Mesenchymal stem cell (in vitro differentiated cells and primary cell): ENCODE measurements around the gene TMED9.

ENCODE experiments used
- DNase-seq: peaks from one replicate; pipeline ENCODE4 v3.0.0-alpha.2; 2013
- H2AFZ ChIP-seq: one replicate; pipeline ENCODE4 v1.6.1; 2013; ENCODE audit warnings: low read depth, mild to moderate bottlenecking, control low read depth, inconsistent platforms, low read length, moderate library complexity
- H2AK5ac ChIP-seq: 2 replicates; pipeline ENCODE4 v1.6.1; 2013; ENCODE audit warnings: low read length, moderate library complexity, mild to moderate bottlenecking, inconsistent platforms; ENCODE audit not compliant: severe bottlenecking
- H2BK120ac ChIP-seq: one replicate; pipeline ENCODE4 v1.6.1; 2013; ENCODE audit warnings: low read depth, mild to moderate bottlenecking, inconsistent platforms, low read length, moderate library complexity
- H2BK12ac ChIP-seq, 2 experiments: one replicate each; pipeline ENCODE4 v1.6.1; 2013; ENCODE audit warnings: inconsistent platforms in 2 of 2, low read length in 2 of 2, mild to moderate bottlenecking in 2 of 2, moderate library complexity in 2 of 2, control low read depth in 1 of 2
- H2BK15ac ChIP-seq: one replicate; pipeline ENCODE4 v1.6.1; 2013; ENCODE audit warnings: mild to moderate bottlenecking, low read depth, inconsistent platforms; ENCODE audit not compliant: poor library complexity, severe bottlenecking
- H2BK5ac ChIP-seq: 2 replicates; pipeline ENCODE4 v1.6.1; 2013; ENCODE audit warnings: low read depth, mild to moderate bottlenecking, low read length, control low read depth, inconsistent platforms; ENCODE audit not compliant: poor library complexity, severe bottlenecking
- H3K14ac ChIP-seq, 2 experiments: one replicate each; pipeline ENCODE4 v1.6.1; 2013; ENCODE audit warnings: inconsistent platforms in 2 of 2, low read length in 2 of 2, control low read depth in 1 of 2, mild to moderate bottlenecking in 1 of 2, moderate library complexity in 1 of 2
- H3K18ac ChIP-seq, 2 experiments: one replicate each; pipeline ENCODE4 v1.6.1; 2013; ENCODE audit warnings: inconsistent platforms in 2 of 2, low read length in 2 of 2, control low read depth in 1 of 2, low read depth in 1 of 2, mild to moderate bottlenecking in 1 of 2
- H3K23ac ChIP-seq, 2 experiments: one replicate each; pipeline ENCODE4 v1.6.1; 2013; ENCODE audit warnings: inconsistent platforms in 2 of 2, low read length in 2 of 2, mild to moderate bottlenecking in 2 of 2, moderate library complexity in 2 of 2, control low read depth in 1 of 2
- H3K27ac ChIP-seq: 2 replicates; pipeline ENCODE4 v1.5.1; 2013; ENCODE audit warnings: mild to moderate bottlenecking, moderate library complexity, low read length, control low read depth, inconsistent platforms; ENCODE audit not compliant: poor library complexity, severe bottlenecking
- H3K27me3 ChIP-seq, 2 experiments: 2 replicates each; pipeline versions ENCODE4 v1.6.1 to v1.7.0; 2013; ENCODE audit warnings: low read length in 2 of 2, mild to moderate bottlenecking in 2 of 2, moderate library complexity in 2 of 2, control low read depth in 1 of 2, inconsistent platforms in 1 of 2; ENCODE audit not compliant: control insufficient read depth in 1 of 2, insufficient read depth in 1 of 2
- H3K36me3 ChIP-seq, 2 experiments: 2 replicates each; pipeline versions ENCODE4 v1.6.1 to v1.7.0; 2013; ENCODE audit warnings: low read length in 2 of 2, control low read depth in 1 of 2, inconsistent platforms in 1 of 2, low read depth in 1 of 2, mild to moderate bottlenecking in 1 of 2; ENCODE audit not compliant: insufficient read depth in 2 of 2, control insufficient read depth in 1 of 2
- H3K4ac ChIP-seq, 2 experiments: one replicate each; pipeline ENCODE4 v1.6.1; 2013; ENCODE audit warnings: inconsistent platforms in 2 of 2, low read length in 2 of 2, mild to moderate bottlenecking in 2 of 2, moderate library complexity in 2 of 2, control low read depth in 1 of 2, low read depth in 1 of 2
- H3K4me1 ChIP-seq: 2 replicates; pipeline ENCODE4 v1.6.1; 2013; ENCODE audit warnings: low read depth, low read length, control low read depth; ENCODE audit not compliant: control insufficient read depth, insufficient read depth
- H3K4me2 ChIP-seq: 2 replicates; pipeline ENCODE4 v1.6.1; 2013; ENCODE audit warnings: low read length, mild to moderate bottlenecking, inconsistent platforms; ENCODE audit not compliant: poor library complexity, severe bottlenecking
- H3K4me3 ChIP-seq, 2 experiments: 2 replicates each; pipeline versions ENCODE4 v1.5.1 to v1.7.0; 2013; ENCODE audit warnings: low read length in 2 of 2, mild to moderate bottlenecking in 2 of 2, control low read depth in 1 of 2, low read depth in 1 of 2; ENCODE audit not compliant: insufficient read depth in 1 of 2
- H3K79me1 ChIP-seq: replicated peaks from 2 replicates; pipeline ENCODE4 v1.6.1; 2013; ENCODE audit warnings: mild to moderate bottlenecking, control low read depth, low read length, inconsistent platforms; ENCODE audit not compliant: poor library complexity, severe bottlenecking
- H3K9ac ChIP-seq: 2 replicates; pipeline ENCODE4 v1.7.0; 2013; ENCODE audit warnings: mild to moderate bottlenecking, low read length, moderate library complexity
- H3K9me3 ChIP-seq: 2 replicates; pipeline ENCODE4 v1.7.0; 2013; ENCODE audit warnings: mild to moderate bottlenecking, low read length; ENCODE audit not compliant: control insufficient read depth
- H4K8ac ChIP-seq: one replicate; pipeline ENCODE4 v1.6.1; 2013; ENCODE audit warnings: inconsistent platforms, mild to moderate bottlenecking, low read length, moderate library complexity
- H4K91ac ChIP-seq: one replicate; pipeline ENCODE4 v1.6.1; 2013; ENCODE audit warnings: mild to moderate bottlenecking, low read length, inconsistent platforms
- WGBS: methylation state at CpG from one replicate; pipeline ENCODE4 v1.1.7; 2013; ENCODE audit warnings: mixed read lengths; 5-methylcytosine and 5-hydroxymethylcytosine counted together

The TMED9 gene

GRCh38 chr5:177590406-177590805 is 1.6 kb upstream of the TMED9 start:
- Histone ChIP-seq H3K27ac (no peak overlapping the region), H2BK15ac (no peak overlapping the region), H2BK120ac (no peak overlapping the region), H3K4me3 (no peak overlapping the region), H3K27me3 (peaks cover 14 to 43% of the 10 kb centered on the region in 2 experiments), H3K14ac (no peak overlapping the region), H3K4me1 (peaks cover 8% of the 10 kb centered on the region), H3K9ac (no peak overlapping the region), H3K4me2 (no peak overlapping the region), H2AK5ac (no peak overlapping the region), H4K91ac (no peak overlapping the region), H3K18ac (no peak overlapping the region), H3K23ac (no peak overlapping the region), H3K9me3 (no peaks in the 10 kb centered on the region), H3K36me3 (peaks cover 20 to 23% of the 10 kb centered on the region in 2 experiments), H2BK12ac (no peak overlapping the region), H4K8ac (no peak overlapping the region), H2AFZ (no peak overlapping the region), H3K79me1 (peaks cover 15% of the 10 kb centered on the region), H2BK5ac (no peak overlapping the region), H3K4ac (no peak overlapping the region)
- DNase-seq: no peak
- 94% methylated on average over 1 of the region's 1 CpG for WGBS

GRCh38 chr5:177591690-177592009 is 353 bp upstream of the TMED9 start:
- 11% methylated on average over 8 of the region's 8 CpGs for WGBS
- Histone ChIP-seq H3K4me3 (peak overlapping the region; percentile 94 to 96), H4K91ac (no peak overlapping the region), H3K9me3 (no peaks in the 10 kb centered on the region), H3K9ac (peak overlapping the region; percentile 97), H3K4me2 (peak overlapping the region; percentile 66), H3K23ac (no peak overlapping the region), H2AFZ (peak overlapping the region; percentile 57), H3K27me3 (peaks cover 10 to 34% of the 10 kb centered on the region in 2 experiments), H2AK5ac (no peak overlapping the region), H2BK15ac (no peak overlapping the region), H4K8ac (no peak overlapping the region), H2BK12ac (no peak overlapping the region), H3K27ac (no peak overlapping the region), H3K14ac (no peak overlapping the region), H3K79me1 (peaks cover 25% of the 10 kb centered on the region), H3K18ac (no peak overlapping the region), H3K4ac (no peak overlapping the region), H3K4me1 (peaks cover 13% of the 10 kb centered on the region), H2BK120ac (no peak overlapping the region), H3K36me3 (peaks cover 32 to 35% of the 10 kb centered on the region in 2 experiments), H2BK5ac (no peak overlapping the region)
- DNase-seq: no peak

GRCh38 chr5:177592905-177593304 is 902 bp downstream of the TMED9 start:
- Histone ChIP-seq H3K4ac (no peak overlapping the region), H3K27ac (no peak overlapping the region), H2BK12ac (no peak overlapping the region), H3K4me3 (peak overlapping the region; percentile 40 to 96), H2BK5ac (no peak overlapping the region), H3K14ac (no peak overlapping the region), H3K23ac (no peak overlapping the region), H3K27me3 (peaks cover 10 to 32% of the 10 kb centered on the region in 2 experiments), H3K18ac (no peak overlapping the region), H3K9me3 (no peaks in the 10 kb centered on the region), H4K91ac (no peak overlapping the region), H3K9ac (peak overlapping the region; percentile 97), H3K4me2 (peak overlapping the region; percentile 62), H3K79me1 (peaks cover 26% of the 10 kb centered on the region), H2BK120ac (no peak overlapping the region), H3K4me1 (peaks cover 13% of the 10 kb centered on the region), H2AFZ (no peak overlapping the region), H2BK15ac (no peak overlapping the region), H2AK5ac (no peak overlapping the region), H4K8ac (no peak overlapping the region), H3K36me3 (peaks cover 37 to 39% of the 10 kb centered on the region in 2 experiments)
- no peak for DNase-seq
- 91% methylated on average over 13 of the region's 13 CpGs for WGBS

GRCh38 chr5:177593511-177593910 is 1.5 kb downstream of the TMED9 start:
- H3K36me3 ChIP-seq: peaks cover 37 to 39% of the 10 kb centered on the region in 2 experiments
- no peak overlapping the region for H3K4me2 ChIP-seq
- peaks cover 7 to 27% of the 10 kb centered on the region in 2 experiments for H3K27me3 ChIP-seq
- peak overlapping the region; percentile 97 for H3K9ac ChIP-seq
- H3K4me3 ChIP-seq: peak overlapping the region in 1 of 2 experiments; percentile 96
- H3K27ac ChIP-seq: no peak overlapping the region
- H2BK5ac ChIP-seq: no peak overlapping the region
- H3K18ac ChIP-seq: no peak overlapping the region
- no peak for DNase-seq
- no peak overlapping the region for H4K8ac ChIP-seq
- 99% methylated on average over 3 of the region's 3 CpGs for WGBS
- no peaks in the 10 kb centered on the region for H3K9me3 ChIP-seq
- H3K4me1 ChIP-seq: peaks cover 13% of the 10 kb centered on the region
- H2BK15ac ChIP-seq: no peak overlapping the region
- no peak overlapping the region for H4K91ac ChIP-seq
- no peak overlapping the region for H3K14ac ChIP-seq
- H3K23ac ChIP-seq: no peak overlapping the region
- H2BK120ac ChIP-seq: no peak overlapping the region
- peaks cover 26% of the 10 kb centered on the region for H3K79me1 ChIP-seq
- no peak overlapping the region for H2AK5ac ChIP-seq
- no peak overlapping the region for H2BK12ac ChIP-seq
- H3K4ac ChIP-seq: peak overlapping the region in 1 of 2 experiments; percentile 2
- no peak overlapping the region for H2AFZ ChIP-seq
